A549 (cell line): ENCODE data around the gene OXT.
"Not testable (repeated sequence)": the region's sequence is repeated elsewhere in the genome, so short reads cannot be mapped to it uniquely, and the experiment has no call there.

ENCODE experiments used
- POLR2A ChIP-seq: IDR thresholded peaks from 2 replicates; pipeline ENCODE4 v1.6.1; 2012; ENCODE audit warnings: mild to moderate bottlenecking, low read length
- SREBF2 ChIP-seq: fragments of 450-650 bp; IDR thresholded peaks from 2 replicates; pipeline ENCODE4 v1.6.1; 2014; ENCODE audit warnings: mild to moderate bottlenecking, moderate library complexity
- TFCP2L1 ChIP-seq: fragments of 250-450 bp; sonication (Bioruptor Pico); IDR thresholded peaks from 2 replicates; pipeline ENCODE4 v1.5.0; 2021; ENCODE audit warnings: mild to moderate bottlenecking
- TF ChIP-seq, protein P1 (sequence below): fragments of >200 bp; sonication (Bioruptor Twin); formaldehyde crosslinking; IDR thresholded peaks from 3 replicates; pipeline ENCODE4 v1.5.1; 2016
- TF ChIP-seq, protein P2 (sequence below): fragments of 150-350 bp; IDR thresholded peaks from 2 replicates; pipeline ENCODE4 v1.6.1; 2014; ENCODE audit warnings: low read depth, mild to moderate bottlenecking, low read length
- TF ChIP-seq, protein P3 (sequence below): fragments of 200-600 bp; sonication (generic); IDR thresholded peaks from 2 replicates; pipeline ENCODE4 v1.6.1; 2016; ENCODE audit warnings: antibody characterized with exemption, mild to moderate bottlenecking, moderate library complexity

DNA sequence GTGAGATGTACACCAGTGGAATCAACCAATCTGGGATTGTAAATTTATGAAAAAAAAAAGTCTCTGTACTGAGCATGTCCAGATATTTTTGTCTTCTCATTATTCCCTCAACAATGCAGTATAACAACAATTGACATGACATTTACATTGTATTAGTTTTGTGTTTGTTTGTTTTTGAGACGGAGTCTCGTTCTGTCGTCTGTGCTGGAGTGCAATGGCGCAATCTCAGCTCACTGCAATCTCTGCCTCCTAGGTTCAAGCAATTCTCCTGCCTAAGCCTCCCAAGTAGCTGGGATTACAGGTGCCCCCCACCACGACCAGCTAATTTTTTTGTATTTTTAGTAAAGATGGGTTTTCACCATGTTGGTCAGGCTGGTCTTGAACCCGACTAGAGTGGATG, 3.9 kb downstream of the OXT start:
- TF ChIP-seq POLR2A; SREBF2; TFCP2L1 (CRISPR knock-in tag): not testable (repeated sequence)
- TF ChIP-seq, protein P1, sequence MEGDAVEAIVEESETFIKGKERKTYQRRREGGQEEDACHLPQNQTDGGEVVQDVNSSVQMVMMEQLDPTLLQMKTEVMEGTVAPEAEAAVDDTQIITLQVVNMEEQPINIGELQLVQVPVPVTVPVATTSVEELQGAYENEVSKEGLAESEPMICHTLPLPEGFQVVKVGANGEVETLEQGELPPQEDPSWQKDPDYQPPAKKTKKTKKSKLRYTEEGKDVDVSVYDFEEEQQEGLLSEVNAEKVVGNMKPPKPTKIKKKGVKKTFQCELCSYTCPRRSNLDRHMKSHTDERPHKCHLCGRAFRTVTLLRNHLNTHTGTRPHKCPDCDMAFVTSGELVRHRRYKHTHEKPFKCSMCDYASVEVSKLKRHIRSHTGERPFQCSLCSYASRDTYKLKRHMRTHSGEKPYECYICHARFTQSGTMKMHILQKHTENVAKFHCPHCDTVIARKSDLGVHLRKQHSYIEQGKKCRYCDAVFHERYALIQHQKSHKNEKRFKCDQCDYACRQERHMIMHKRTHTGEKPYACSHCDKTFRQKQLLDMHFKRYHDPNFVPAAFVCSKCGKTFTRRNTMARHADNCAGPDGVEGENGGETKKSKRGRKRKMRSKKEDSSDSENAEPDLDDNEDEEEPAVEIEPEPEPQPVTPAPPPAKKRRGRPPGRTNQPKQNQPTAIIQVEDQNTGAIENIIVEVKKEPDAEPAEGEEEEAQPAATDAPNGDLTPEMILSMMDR: not testable (repeated sequence)
- TF ChIP-seq, protein P2, sequence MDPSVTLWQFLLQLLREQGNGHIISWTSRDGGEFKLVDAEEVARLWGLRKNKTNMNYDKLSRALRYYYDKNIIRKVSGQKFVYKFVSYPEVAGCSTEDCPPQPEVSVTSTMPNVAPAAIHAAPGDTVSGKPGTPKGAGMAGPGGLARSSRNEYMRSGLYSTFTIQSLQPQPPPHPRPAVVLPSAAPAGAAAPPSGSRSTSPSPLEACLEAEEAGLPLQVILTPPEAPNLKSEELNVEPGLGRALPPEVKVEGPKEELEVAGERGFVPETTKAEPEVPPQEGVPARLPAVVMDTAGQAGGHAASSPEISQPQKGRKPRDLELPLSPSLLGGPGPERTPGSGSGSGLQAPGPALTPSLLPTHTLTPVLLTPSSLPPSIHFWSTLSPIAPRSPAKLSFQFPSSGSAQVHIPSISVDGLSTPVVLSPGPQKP: not testable (repeated sequence)
- TF ChIP-seq, protein P3, sequence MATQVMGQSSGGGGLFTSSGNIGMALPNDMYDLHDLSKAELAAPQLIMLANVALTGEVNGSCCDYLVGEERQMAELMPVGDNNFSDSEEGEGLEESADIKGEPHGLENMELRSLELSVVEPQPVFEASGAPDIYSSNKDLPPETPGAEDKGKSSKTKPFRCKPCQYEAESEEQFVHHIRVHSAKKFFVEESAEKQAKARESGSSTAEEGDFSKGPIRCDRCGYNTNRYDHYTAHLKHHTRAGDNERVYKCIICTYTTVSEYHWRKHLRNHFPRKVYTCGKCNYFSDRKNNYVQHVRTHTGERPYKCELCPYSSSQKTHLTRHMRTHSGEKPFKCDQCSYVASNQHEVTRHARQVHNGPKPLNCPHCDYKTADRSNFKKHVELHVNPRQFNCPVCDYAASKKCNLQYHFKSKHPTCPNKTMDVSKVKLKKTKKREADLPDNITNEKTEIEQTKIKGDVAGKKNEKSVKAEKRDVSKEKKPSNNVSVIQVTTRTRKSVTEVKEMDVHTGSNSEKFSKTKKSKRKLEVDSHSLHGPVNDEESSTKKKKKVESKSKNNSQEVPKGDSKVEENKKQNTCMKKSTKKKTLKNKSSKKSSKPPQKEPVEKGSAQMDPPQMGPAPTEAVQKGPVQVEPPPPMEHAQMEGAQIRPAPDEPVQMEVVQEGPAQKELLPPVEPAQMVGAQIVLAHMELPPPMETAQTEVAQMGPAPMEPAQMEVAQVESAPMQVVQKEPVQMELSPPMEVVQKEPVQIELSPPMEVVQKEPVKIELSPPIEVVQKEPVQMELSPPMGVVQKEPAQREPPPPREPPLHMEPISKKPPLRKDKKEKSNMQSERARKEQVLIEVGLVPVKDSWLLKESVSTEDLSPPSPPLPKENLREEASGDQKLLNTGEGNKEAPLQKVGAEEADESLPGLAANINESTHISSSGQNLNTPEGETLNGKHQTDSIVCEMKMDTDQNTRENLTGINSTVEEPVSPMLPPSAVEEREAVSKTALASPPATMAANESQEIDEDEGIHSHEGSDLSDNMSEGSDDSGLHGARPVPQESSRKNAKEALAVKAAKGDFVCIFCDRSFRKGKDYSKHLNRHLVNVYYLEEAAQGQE: not testable (repeated sequence)
